H1 (cell line): ENCODE measurements around the gene TAL2.
"Not testable (repeated sequence)": the region's sequence is repeated elsewhere in the genome, so short reads cannot be mapped to it uniquely, and the experiment has no call there.

Experiments used
- EZH2 ChIP-seq: fragments of 200-600 bp; sonication (generic); IDR thresholded peaks from 2 replicates; pipeline ENCODE4 v1.7.1; 2012; ENCODE audit warnings: low read depth, mild to moderate bottlenecking, moderate library complexity, low read length, inconsistent platforms; ENCODE audit not compliant: severe bottlenecking
- SRF ChIP-seq: IDR thresholded peaks from 2 replicates; pipeline ENCODE4 v1.6.1; 2011; ENCODE audit warnings: mild to moderate bottlenecking, low read depth, low read length, moderate library complexity

GRCh38 chr9:105703638-105704037 lies 41.4 kb downstream of the TAL2 start:
- not testable (repeated sequence) for TF ChIP-seq SRF, EZH2
